Left renal cortex interstitium (tissue), 4 donors: Measurements from ENCODE around the gene EVI5L. TPM values are rescaled to one million over a fixed set of nuclear protein-coding genes. Genes with fewer than 3 reads are reported as not detected.
"Not testable (repeated sequence)": the region's sequence is repeated elsewhere in the genome, so short reads cannot be mapped to it uniquely, and the experiment has no call there.

Experiments used
- DNase-seq, 4 donors: peaks; one replicate each; pipeline ENCODE4 v3.0.0-alpha.2; 2013; ENCODE audit warnings: low read depth in 4 of 4, low spot score in 2 of 4, missing footprints in 1 of 4
- polyA plus RNA-seq, 4 donors: library from polyadenylated mRNA; unstranded; fragments of 120-200 nt; gene quantifications; one replicate each; pipeline ENCODE4 v1.2.1, GENCODE V29; 2013; ENCODE audit not compliant: insufficient read length in 4 of 4

Gene EVI5L
- 10 to 100 TPM; 15.1 to 19.9 (median 18.5) TPM for polyA plus RNA-seq

DNA sequence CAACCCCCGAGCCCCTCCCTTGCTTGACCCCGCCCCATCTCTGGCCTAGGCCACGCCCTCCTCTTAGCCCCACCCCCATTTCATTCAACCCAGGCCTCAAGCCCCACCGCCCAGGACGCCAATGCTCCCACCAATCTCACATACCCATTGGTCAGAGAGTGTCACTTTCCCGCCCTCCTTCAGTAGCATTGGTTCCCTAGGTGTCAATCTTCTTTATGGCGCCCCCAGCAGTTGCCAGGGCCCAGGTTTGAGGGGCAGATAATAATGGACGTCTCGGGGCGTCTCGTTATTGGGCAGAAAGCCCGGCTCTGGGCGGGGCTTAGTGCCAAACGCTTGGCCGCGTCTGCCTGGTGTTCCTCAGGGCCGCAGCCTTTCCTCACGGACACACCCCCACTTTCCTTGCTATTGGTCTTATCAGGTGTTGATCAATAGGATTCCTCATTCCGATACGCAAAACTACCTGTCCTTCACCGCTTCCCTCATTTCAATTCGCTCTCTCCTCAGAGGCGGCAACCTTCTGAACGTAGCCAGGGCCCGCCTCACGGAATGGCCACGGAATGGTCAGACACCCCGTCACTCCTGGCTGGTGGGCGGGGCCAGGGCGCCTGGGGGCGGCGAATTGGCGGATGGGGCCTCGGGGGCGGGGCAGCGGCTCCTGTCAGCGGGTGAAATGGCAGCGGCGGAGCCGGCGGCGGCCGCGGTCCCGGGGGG lies at the start of gene EVI5L:
Gene EVI5L (plus strand): TSS at position 658 of the 711 bp plus-strand sequence. CDS start 16,325 bp downstream, outside the sequence.
- peak; percentile 98 to 100 (median 99) for DNase-seq

DNA sequence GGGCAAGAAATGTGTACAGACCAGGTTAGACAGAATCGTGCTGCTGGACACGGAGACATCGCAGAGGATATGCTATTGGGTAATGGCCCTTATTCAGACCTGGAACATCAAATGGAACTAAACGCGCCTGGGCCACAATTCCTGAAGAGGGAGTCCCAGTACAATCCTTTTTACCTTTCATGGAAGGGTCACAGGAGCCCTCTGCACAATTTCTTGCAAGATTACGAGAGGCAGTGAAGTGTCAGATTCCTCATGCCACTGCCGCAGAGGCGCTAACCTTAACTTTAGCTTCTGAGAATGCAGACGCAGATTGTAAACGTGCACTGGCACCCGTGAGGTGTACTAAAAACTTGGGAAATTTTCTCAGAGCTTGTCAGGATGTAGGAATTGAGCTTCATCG lies 48.9 kb upstream of the EVI5L start:
- DNase-seq: no peak

DNA sequence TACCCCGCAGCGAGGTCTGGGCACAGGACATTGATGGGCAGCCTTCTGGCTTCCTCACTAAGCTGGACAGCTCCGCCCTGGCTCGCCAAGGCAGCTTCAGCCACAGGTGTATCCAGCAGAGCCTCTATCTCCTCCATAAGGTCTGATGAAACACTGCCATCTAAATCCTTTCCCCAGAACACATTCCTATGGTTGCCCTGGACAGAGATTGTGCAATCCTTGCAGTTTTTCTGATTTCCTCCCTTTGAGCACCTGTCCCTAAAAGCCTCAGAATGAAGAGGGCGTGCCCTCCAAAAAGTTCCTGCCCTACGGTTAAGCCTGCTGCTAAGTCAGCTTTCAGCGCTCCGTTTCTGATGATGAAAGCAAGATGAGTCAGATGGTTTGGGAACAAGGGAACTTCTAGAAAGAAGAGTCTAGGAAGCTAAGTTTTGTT lies 46.0 kb upstream of the EVI5L start:
- no peak for DNase-seq

DNA sequence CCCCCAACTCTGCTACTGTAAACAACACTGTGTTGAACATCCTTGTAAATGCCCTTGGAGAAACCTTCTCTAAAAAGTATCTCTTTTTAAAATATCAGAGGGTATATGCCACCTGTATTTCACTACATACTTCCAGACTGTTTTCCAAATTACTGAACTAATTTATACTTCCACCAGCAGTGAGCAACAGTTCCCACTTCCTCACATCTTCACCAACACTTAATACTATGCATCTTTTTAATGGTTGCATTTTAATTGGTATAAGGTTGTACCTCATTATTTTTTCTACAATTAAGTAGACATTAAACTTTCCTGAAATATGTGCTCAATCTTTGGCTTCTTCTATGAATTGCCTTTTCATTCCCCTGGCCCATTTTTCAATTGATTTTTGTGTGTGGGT lies 45.2 kb upstream of the EVI5L start:
- DNase-seq: no peak

DNA sequence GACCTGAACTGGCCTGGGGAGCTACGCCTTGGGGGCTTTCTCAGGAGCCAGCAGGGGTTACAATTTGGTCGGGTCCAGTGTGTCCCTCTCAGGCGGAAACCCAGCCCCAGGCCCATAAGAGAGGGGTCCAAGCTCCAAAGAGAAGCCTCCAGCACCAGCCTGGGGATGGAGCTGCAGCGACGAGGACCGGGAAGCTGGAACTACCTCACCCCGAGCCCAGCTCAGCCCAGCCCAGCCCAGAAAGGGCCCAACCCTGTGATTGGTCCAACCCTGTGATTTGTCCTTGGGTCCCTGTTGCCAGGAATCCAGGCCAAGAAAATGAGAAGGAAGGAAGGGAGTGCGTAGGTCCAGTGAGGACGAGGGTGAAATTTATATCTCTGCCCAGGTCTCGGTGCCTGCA lies 42.9 kb upstream of the EVI5L start:
- no peak for DNase-seq

DNA sequence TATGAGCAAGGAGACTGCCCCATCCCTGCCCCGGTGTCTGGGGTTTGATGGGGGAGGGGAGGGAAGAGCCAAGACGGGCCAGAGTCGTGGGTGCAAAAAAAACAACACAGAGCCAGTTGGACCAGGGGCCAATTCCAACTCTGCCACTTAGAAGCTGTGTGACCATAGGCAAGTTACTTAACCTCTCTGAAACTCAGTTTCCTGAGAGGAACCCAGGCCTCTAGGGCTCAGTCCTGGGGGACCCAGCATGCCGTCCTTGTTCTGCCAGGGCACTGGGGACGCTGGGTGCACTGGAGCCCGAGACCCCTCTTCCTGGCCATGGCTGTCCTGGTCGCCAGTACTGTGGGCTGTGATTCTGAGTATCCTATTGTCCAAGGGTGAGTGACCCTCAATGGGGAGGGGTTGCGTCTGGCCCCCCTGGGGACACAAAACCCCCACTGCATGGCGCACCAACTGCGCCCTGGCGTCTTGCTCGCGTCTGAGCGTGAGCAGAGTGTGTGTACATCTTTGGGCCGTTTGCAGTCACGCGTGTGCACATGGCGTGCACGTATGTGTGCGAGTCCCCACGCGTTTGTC lies 42.3 kb upstream of the EVI5L start:
- no peak for DNase-seq

DNA sequence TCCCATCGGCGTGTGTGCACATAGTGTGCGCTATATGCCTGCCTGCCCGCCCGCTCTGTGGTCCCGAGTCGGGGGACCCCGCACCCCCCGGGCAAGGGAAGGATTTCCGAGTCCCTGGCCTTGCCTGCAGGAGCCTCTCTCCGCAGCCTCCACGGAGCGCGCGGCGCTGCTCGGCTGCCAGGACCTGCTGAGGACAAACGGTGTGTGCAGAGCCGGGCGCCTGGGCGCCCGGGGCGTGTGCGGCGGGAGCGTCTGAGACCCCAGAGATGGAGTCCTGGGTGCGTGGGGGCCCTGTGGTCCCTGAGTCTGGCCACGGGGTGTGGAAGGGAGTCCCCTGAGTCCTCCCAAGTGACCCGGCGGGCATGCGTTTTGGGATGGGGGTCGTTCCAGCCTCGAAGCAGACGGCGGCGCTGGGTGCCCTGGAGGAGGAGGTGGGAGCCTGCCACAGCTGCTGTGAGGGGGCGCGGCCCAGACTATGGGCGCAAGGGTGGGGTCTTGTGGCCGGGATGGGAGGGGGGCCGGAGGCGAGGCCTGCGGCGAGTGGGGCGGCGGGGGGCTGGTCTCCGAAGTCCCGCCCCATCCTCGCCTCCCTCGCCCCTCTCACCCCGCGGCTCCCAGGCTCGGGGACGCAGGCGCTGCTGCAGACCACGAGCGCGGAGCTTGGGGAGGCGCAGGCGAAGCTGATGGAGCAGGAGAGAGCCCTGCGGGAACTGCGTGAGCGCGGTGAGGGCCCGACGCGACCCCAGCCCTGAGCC lies 41.7 kb upstream of the EVI5L start:
- no peak for DNase-seq

DNA sequence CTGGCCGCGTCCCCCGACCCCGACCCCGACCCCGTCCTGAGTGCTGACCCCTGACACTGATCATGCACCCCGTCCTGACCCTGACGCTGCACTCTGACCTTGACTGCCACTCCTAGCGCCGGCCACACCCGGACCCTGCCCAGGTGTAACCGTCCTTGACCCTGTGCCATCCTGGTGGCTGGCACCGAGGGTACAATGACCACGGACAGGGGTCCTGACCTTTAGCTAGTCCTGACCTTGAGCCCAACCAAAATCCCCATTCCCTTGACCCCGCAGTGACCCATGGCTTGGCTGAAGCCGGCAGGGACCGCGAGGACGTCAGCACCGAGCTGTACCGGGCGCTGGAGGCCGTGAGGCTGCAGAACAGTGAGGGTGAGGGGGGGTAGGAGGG lies 41.1 kb upstream of the EVI5L start:
- DNase-seq: no peak

DNA sequence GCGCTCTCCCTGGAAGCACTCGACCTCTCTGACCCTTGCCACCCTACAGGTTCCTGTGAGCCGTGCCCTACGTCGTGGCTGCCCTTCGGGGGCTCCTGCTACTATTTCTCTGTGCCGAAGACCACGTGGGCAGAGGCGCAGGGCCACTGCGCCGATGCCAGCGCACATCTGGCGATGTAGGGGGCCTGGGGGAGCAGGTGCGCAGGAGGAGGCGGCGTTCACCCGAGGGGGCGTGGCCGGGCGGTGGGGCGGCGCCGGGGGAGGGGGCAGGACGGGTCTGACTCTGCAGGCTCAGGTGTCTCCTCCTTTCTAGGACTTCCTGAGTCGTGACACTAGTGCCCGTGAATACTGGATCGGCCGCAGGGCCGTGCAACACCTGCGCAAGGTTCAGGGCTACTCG lies 40.6 kb upstream of the EVI5L start:
- no peak for DNase-seq

DNA sequence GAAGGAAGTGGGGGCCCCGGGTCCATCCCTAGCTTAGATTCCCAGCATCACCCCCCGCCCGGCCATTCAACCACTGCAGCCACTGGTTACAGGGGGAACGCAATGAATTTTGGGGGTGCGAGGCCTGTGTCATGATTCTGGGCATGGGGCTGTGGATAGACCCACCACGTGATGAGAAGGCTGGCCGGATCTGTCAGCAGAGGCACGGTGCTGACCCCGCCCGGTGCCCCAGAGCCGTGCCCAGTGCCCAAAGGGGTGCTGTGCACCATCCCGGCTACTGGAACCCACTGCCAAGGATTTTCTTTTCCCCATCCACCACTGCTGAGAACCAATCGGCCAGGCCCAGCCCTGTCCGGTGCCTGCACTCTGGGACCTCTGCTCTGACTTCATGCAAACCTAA lies 39.6 kb upstream of the EVI5L start:
- no peak for DNase-seq

DNA sequence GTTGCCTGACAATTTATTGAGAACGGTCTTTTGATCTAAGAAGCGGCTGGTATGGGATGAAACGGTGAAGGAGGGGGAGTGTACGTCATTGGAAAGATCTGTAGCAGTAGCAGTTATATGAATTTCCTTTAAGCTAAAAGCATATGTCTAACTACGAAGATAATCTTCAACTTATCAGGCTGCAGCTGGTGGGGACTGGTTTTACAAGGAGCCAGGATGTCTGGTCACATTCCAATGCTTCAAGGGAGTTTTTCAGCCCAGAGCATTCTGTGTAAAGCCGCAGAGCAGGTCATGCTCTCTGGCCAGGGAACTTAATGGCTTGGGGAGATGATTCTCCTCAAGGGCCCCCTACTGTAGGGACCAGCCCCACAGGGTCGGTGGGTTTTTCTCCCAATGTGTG lies 37.7 kb upstream of the EVI5L start:
- peak in 1 of 4 donors; percentile 44 for DNase-seq

DNA sequence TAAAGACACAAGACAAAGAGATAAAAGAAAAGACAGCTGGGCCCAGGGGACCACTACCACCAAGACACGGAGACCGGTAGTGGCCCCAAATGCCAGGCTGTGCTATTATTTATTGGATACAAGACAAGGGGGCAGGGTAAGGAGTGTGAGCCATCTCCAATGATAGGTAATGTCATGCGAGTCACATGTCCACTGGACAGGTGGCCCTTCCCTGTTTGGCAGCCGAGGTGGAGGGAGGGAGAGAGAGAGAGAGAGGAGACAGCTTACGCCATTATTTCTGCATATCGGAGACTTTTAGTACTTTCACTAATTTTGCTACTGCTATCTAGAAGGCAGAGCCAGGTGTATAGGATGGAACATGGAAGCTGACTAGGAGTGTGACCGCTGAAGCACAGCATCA lies 37.3 kb upstream of the EVI5L start:
- DNase-seq: not testable (repeated sequence)

DNA sequence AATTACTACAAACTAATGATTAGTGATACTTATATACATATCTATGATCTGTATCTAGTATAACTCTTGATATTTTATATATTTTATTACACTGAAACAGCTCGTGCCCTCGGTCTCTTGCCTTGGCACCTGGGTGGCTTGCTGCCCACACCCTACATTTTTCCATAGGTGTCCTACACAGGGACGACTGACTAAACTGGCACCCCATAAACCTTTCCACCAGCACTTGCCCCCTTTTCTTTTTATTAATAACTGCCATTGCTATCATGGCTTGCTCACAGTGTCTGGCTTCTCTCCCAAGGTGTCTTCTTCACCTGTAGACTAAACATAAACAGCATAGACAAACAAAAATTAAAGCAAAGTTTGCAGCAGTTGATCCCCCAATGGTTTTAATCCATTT lies 36.5 kb upstream of the EVI5L start:
- no peak for DNase-seq

DNA sequence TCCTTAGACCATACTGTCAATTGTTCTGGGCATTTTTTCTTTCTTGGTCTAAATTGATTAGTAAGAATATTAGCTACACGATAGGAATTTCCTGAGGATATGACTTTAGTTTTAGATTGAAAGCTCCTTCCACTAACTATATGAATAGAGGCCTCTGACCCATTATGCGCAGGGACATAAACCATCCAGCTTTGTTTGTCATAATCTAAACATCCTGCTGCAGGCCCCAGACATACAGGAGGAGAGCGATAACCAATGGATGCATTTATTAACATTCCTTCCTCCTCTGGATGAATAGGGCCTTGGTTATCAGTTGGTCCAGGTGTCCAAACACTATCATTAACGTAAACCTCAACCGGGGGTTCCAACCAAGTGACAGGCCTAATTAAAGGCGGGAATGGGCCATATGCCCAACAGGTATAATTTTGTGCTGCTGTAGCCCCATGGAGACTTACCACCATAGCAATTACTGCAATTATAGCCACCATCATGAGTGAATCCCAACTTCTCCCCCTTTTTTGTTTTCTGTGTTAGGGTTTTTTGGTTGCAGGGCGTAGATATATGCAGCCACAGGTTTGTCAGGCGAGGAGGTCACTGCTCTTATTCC lies 34.4 kb upstream of the EVI5L start:
- no peak for DNase-seq

DNA sequence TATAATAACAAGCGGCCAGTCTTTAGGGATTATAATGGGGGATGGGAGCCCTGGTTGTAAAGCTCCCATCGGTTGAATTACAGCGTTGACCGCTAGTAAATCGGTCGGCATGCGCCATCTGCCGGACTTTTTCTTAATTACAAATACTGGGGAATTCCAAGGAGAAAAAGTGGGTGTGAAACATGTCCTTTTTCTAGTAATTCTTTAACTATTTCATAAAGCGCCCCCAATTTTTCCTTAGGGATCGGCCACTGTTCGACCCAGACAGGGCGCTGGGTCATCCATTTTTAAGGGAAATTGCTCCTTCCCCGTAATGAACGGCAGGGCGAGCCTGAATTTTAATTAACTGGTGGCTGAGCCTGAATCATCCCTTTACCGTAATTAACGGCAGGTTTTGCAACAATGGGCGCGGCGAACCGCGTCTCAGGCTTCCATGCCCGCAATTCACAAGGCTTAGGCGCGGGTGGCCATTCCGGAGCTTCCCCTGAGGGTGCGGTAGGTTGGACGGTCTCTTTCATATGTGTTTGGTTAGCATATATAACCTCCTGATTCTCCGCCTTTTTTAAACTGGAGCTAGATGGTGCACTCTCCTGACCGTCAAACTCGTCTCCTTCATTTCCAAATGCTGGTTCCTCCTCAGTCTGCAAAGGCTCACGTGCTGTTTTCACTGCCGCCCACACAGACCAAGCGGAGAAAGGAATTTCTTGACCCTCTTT lies 30.2 kb upstream of the EVI5L start:
- DNase-seq: peak in 3 of 4 donors; percentile 52 to 77 (median 70)

DNA sequence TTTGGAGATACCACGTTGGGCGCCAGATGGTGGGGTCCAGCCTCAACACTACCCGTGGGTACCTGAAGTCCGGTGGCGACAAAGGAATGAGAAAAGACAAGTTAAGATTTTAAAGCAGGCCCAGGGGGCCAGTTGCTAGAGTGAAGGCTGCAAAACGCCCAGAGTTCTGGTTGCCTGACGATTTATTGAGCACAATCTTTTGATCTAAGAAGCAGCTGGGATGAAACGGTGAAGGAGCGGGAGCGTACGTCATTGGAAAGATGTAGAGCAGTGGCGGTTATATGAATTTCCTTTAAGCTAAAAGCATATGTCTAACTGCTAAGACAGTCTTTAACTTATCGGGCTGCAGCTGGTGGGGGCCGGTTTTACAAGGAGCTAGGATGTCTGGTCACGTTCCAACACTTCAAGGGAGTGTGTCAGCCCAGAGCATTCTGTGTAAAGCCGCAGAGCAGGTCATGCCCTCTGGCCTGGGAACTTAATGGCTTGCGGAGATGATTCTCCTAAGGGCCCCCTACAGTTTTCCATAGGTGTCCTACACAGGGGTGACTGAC lies 28.9 kb upstream of the EVI5L start:
- no peak for DNase-seq

DNA sequence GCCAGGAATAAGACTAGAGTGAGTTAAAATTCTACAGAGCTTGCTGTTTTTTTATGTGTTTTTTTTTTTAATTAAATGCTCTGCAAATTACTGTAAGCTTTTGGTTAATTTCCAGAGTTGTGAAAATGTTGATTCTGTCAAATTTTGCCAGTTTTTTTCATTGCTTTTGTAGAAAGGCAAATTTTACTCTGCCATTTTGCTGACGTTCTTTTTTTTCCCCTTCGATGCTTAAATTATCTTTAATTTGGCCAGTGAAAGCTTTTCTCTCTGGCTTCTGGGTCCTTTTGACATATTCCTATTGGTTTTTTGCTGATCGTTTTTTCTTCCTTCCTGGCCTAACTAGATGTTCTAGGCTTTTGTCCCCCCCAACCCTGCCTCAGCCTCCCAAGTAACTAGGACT lies 23.8 kb upstream of the EVI5L start:
- no peak for DNase-seq

DNA sequence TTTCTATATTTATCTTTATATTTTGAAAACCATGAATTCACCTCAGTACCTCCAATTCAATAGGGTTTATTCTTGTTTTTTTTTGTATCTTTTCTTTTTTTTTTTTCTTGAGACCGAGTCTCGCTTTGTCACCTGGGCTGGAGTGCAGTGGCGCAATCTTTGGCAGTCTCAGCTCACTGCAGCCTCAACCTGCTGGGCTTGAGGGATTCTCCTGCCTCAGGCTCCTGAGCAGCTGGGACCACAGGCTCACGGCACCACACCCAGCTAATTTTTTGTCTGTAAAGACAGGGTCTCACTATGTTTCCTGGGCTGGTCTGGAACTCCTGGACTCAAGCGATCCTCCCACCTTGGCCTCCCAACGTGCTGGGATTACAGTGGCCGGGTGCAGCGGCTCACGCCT lies 23.1 kb upstream of the EVI5L start:
- DNase-seq: no peak

DNA sequence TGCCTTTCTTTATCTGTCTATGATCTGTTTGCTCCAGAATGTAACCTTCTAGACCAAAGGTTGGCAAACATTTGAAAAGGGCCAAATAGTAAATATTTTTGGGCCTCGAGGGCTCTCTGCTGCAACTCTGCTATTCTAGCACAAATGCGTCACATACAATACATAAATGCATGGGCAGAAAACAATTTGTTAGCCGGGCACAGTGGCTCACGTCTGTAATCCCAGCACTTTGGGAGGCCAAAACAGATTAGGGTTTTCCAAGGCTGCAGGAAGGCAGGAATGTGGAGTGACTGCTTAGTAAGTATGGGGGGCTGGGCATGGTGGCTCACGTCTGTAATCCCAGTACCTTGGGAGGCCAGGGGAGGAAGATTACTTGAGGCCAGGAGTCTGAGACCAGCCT lies 21.9 kb upstream of the EVI5L start:
- no peak for DNase-seq

DNA sequence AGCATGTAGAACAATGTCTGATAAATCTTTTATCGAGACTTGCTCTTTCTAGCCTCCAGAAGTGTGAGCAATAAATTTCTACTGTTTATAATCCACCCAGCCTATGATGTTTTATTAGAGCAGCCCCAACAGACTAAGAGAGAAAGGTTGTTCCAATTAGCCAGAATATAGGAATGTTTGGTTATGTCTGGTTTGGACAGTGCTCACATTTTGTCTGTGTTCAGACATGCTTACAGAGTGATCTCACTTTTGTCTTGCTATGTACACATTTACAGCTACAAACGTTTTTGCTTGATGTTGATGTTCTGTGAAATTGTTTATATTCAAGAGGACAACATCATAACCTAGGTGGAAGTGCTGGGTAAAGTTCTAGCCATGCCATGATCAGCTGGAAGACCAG lies 18.0 kb upstream of the EVI5L start:
- DNase-seq: no peak
